Activated T-helper 1 cell treated with anti-CD3 and anti-CD28 coated beads, Interleukin-12 subunit alpha, Interleukin-12 subunit beta, Interleukin-2, Interleukin-4 antibody, amounts not matched to agents 30 ng/mL and 10 ng/mL and 1 ng/mL, durations not matched to agents 14 hours and 24 hours and 36 hours (primary cell): ENCODE results near the gene CDKAL1. TPM values are rescaled to one million over a fixed set of nuclear protein-coding genes. Genes with fewer than 3 reads are reported as not detected.
"Not testable (repeated sequence)": the region's sequence is repeated elsewhere in the genome, so short reads cannot be mapped to it uniquely, and the experiment has no call there.

Experiments used
- DNase-seq: peaks from one replicate; pipeline ENCODE4 v3.0.0; 2021; ENCODE audit warnings: low spot score
- H3K27ac Mint-ChIP-seq: one replicate; pipeline ENCODE4 v1.8.0; 2021; ENCODE audit warnings: mild to moderate bottlenecking, mixed read lengths
- H3K27me3 Mint-ChIP-seq: one replicate; pipeline ENCODE4 v1.8.0; 2022; ENCODE audit warnings: mild to moderate bottlenecking, moderate library complexity, mixed read lengths; ENCODE audit not compliant: insufficient read depth
- H3K36me3 Mint-ChIP-seq: one replicate; pipeline ENCODE4 v1.8.0; 2021; ENCODE audit warnings: low read depth, mixed read lengths
- H3K4me1 Mint-ChIP-seq: one replicate; pipeline ENCODE4 v1.8.0; 2021; ENCODE audit warnings: low read depth, mixed read lengths
- H3K4me3 Mint-ChIP-seq: one replicate; pipeline ENCODE4 v1.8.0; 2021; ENCODE audit warnings: mild to moderate bottlenecking, moderate library complexity, mixed read lengths
- H3K9me3 Mint-ChIP-seq: one replicate; pipeline ENCODE4 v1.8.0; 2021; ENCODE audit warnings: mixed read lengths
- intact Hi-C: fragments of 100-400 bp; cut with micrococcal nuclease; formaldehyde crosslinking; loops from one replicate; pipeline ENCODE4 v1.15.1; 2024
- total RNA-seq: library from RNA; stranded (reverse); gene quantifications from 2 replicates; pipeline ENCODE4 v1.2.3, GENCODE V29; 2022

Gene CDKAL1
- total RNA-seq, 1 donor from 2014 or later: 32.2 TPM

- intact Hi-C loops: no loop called here
- H3K4me1 Mint-ChIP-seq: no peaks in the 10 kb centered on the region
- no peak for DNase-seq
- no peaks in the 10 kb centered on the region for H3K9me3 Mint-ChIP-seq
- peaks cover 12% of the 10 kb centered on the region for H3K36me3 Mint-ChIP-seq
- no peaks in the 10 kb centered on the region for H3K27me3 Mint-ChIP-seq
- H3K4me3 Mint-ChIP-seq: no peak overlapping the region
- no peak overlapping the region for H3K27ac Mint-ChIP-seq
Measured at GRCh38 chr6:20819774-20820400, 285.6 kb downstream of the CDKAL1 start.

GRCh38 chr6:20826378-20826777 is 292.1 kb downstream of the CDKAL1 start:
- Mint-ChIP-seq H3K27ac (no peak overlapping the region), H3K36me3 (peaks cover 14% of the 10 kb centered on the region), H3K27me3 (no peaks in the 10 kb centered on the region), H3K4me1 (no peaks in the 10 kb centered on the region), H3K9me3 (no peaks in the 10 kb centered on the region), H3K4me3 (no peak overlapping the region)
- no peak for DNase-seq
- intact Hi-C loops: no loop called here

GRCh38 chr6:20827798-20828197 is 293.5 kb downstream of the CDKAL1 start:
- no peak overlapping the region for H3K27ac Mint-ChIP-seq
- H3K4me3 Mint-ChIP-seq: no peak overlapping the region
- H3K9me3 Mint-ChIP-seq: no peaks in the 10 kb centered on the region
- no peak for DNase-seq
- no peaks in the 10 kb centered on the region for H3K27me3 Mint-ChIP-seq
- peaks cover under 1% of the 10 kb centered on the region for H3K4me1 Mint-ChIP-seq
- intact Hi-C loops: no loop called here
- H3K36me3 Mint-ChIP-seq: peaks cover 14% of the 10 kb centered on the region

- H3K4me3 Mint-ChIP-seq: no peak overlapping the region
- no peaks in the 10 kb centered on the region for H3K27me3 Mint-ChIP-seq
- H3K4me1 Mint-ChIP-seq: peaks cover 13% of the 10 kb centered on the region
- no peak overlapping the region for H3K27ac Mint-ChIP-seq
- intact Hi-C loops: no loop called here
- no peaks in the 10 kb centered on the region for H3K9me3 Mint-ChIP-seq
- peaks cover 7% of the 10 kb centered on the region for H3K36me3 Mint-ChIP-seq
- DNase-seq: no peak
Measured at GRCh38 chr6:20830576-20830975, 296.3 kb downstream of the CDKAL1 start.

GRCh38 chr6:20831251-20831650 is 297.0 kb downstream of the CDKAL1 start:
- H3K36me3 Mint-ChIP-seq: not testable (repeated sequence)
- peaks cover 17% of the 10 kb centered on the region for H3K4me1 Mint-ChIP-seq

GRCh38 chr6:20833881-20834515 is 299.7 kb downstream of the CDKAL1 start:
- H3K36me3 Mint-ChIP-seq: peaks cover 7% of the 10 kb centered on the region
- H3K27me3 Mint-ChIP-seq: no peaks in the 10 kb centered on the region
- no peak for DNase-seq
- no peaks in the 10 kb centered on the region for H3K9me3 Mint-ChIP-seq
- H3K4me3 Mint-ChIP-seq: no peak overlapping the region
- H3K27ac Mint-ChIP-seq: no peak overlapping the region
- intact Hi-C loops: no loop called here
- H3K4me1 Mint-ChIP-seq: peaks cover 31% of the 10 kb centered on the region

More at GRCh38 chr6:20831251-20831650, 297.0 kb downstream of the CDKAL1 start:
- H3K27me3 Mint-ChIP-seq, H3K4me3 Mint-ChIP-seq, intact Hi-C loops, DNase-seq, H3K27ac Mint-ChIP-seq, H3K9me3 Mint-ChIP-seq: not testable (repeated sequence)

GRCh38 chr6:20835315-20836010 is 301.2 kb downstream of the CDKAL1 start:
- no peak for DNase-seq
- no peak overlapping the region for H3K27ac Mint-ChIP-seq
- H3K27me3 Mint-ChIP-seq: no peaks in the 10 kb centered on the region
- H3K36me3 Mint-ChIP-seq: peaks cover 7% of the 10 kb centered on the region
- H3K4me3 Mint-ChIP-seq: no peak overlapping the region
- intact Hi-C loops: no loop called here
- H3K4me1 Mint-ChIP-seq: peaks cover 44% of the 10 kb centered on the region
- H3K9me3 Mint-ChIP-seq: peaks cover 10% of the 10 kb centered on the region

GRCh38 chr6:20837189-20837588 is 302.9 kb downstream of the CDKAL1 start:
- Mint-ChIP-seq H3K4me1 (peaks cover 50% of the 10 kb centered on the region), H3K4me3 (peak overlapping the region; percentile 2), H3K36me3 (peaks cover 3% of the 10 kb centered on the region), H3K27me3 (no peaks in the 10 kb centered on the region), H3K9me3 (peaks cover 11% of the 10 kb centered on the region), H3K27ac (no peak overlapping the region)
- no peak for DNase-seq
- intact Hi-C loops: no loop called here

GRCh38 chr6:20838113-20838512 is 303.9 kb downstream of the CDKAL1 start:
- Mint-ChIP-seq H3K27ac (no peak overlapping the region), H3K27me3 (no peaks in the 10 kb centered on the region), H3K4me3 (no peak overlapping the region), H3K4me1 (peaks cover 47% of the 10 kb centered on the region), H3K9me3 (peaks cover 11% of the 10 kb centered on the region), H3K36me3 (peaks cover 3% of the 10 kb centered on the region)
- intact Hi-C loops: no loop called here
- DNase-seq: no peak

GRCh38 chr6:20839630-20840029 is 305.4 kb downstream of the CDKAL1 start:
- intact Hi-C loops: loop anchor here (10.0 kb wide), 2 partner anchors 135 to 275 kb away; no protein-coding TSS in a partner anchor
- no peak for DNase-seq
- Mint-ChIP-seq H3K4me1 (peaks cover 37% of the 10 kb centered on the region), H3K27ac (no peak overlapping the region), H3K9me3 (peaks cover 11% of the 10 kb centered on the region), H3K4me3 (no peak overlapping the region), H3K27me3 (no peaks in the 10 kb centered on the region), H3K36me3 (peaks cover 3% of the 10 kb centered on the region)

- Mint-ChIP-seq H3K27ac (peak overlapping the region; percentile 48), H3K4me3 (no peak overlapping the region)
- intact Hi-C loops: loop anchor here (10.0 kb wide), 2 partner anchors 136 to 276 kb away; no protein-coding TSS in a partner anchor
Measured at GRCh38 chr6:20840675-20841074, 306.4 kb downstream of the CDKAL1 start.

GRCh38 chr6:20841806-20842205 is 307.5 kb downstream of the CDKAL1 start:
- DNase-seq: no peak
- H3K9me3 Mint-ChIP-seq: peaks cover 11% of the 10 kb centered on the region
- no peaks in the 10 kb centered on the region for H3K27me3 Mint-ChIP-seq
- H3K27ac Mint-ChIP-seq: no peak overlapping the region
- no peak overlapping the region for H3K4me3 Mint-ChIP-seq
- intact Hi-C loops: loop anchor here (10.0 kb wide), 2 partner anchors 137 to 277 kb away; no protein-coding TSS in a partner anchor
- H3K36me3 Mint-ChIP-seq: peaks cover 3% of the 10 kb centered on the region
- peaks cover 43% of the 10 kb centered on the region for H3K4me1 Mint-ChIP-seq

More at GRCh38 chr6:20840675-20841074, 306.4 kb downstream of the CDKAL1 start:
- peaks cover 3% of the 10 kb centered on the region for H3K36me3 Mint-ChIP-seq
- H3K9me3 Mint-ChIP-seq: peaks cover 11% of the 10 kb centered on the region
- no peak for DNase-seq
- H3K4me1 Mint-ChIP-seq: peaks cover 38% of the 10 kb centered on the region
- H3K27me3 Mint-ChIP-seq: no peaks in the 10 kb centered on the region

- no peak overlapping the region for H3K4me3 Mint-ChIP-seq
- no peaks in the 10 kb centered on the region for H3K9me3 Mint-ChIP-seq
- intact Hi-C loops: loop anchor here (1.0 to 10.0 kb wide), 3 partner anchors 74 to 281 kb away; no protein-coding TSS in a partner anchor
- no peak overlapping the region for H3K27ac Mint-ChIP-seq
- H3K27me3 Mint-ChIP-seq: no peaks in the 10 kb centered on the region
- peaks cover 32% of the 10 kb centered on the region for H3K4me1 Mint-ChIP-seq
- DNase-seq: no peak
- peaks cover 8% of the 10 kb centered on the region for H3K36me3 Mint-ChIP-seq
Measured at GRCh38 chr6:20845592-20845991, 311.3 kb downstream of the CDKAL1 start.
